CD4-positive, CD25-positive, alpha-beta regulatory T cell (primary cell): ENCODE data around the gene TEX36. TPM values are rescaled to one million over a fixed set of nuclear protein-coding genes. Genes with fewer than 3 reads are reported as not detected.

Source experiments
- ATAC-seq, 2 donors: fragments of 150-1000 bp; cut with Tn5 transposase; one replicate each; pipeline ENCODE4 v1.10.0; 2021; ENCODE audit warnings: low read depth in 2 of 2, moderate number of reproducible peaks in 2 of 2, moderate library complexity in 1 of 2
- DNase-seq, 3 donors: peaks; one replicate each; pipeline versions ENCODE4 v3.0.0 to v3.0.0-alpha.2; 2012 to 2022; ENCODE audit warnings: mixed read lengths in 1 of 3
- H3K27ac ChIP-seq: one replicate; pipeline ENCODE4 v1.7.0; 2013; ENCODE audit warnings: mild to moderate bottlenecking, low read length; ENCODE audit not compliant: insufficient read depth, poor library complexity, severe bottlenecking
- H3K27me3 ChIP-seq: one replicate; pipeline ENCODE4 v1.7.0; 2013; ENCODE audit warnings: low read length; ENCODE audit not compliant: control insufficient read depth, insufficient read depth
- H3K36me3 ChIP-seq: one replicate; pipeline ENCODE4 v1.7.0; 2013; ENCODE audit warnings: mild to moderate bottlenecking, low read length, moderate library complexity; ENCODE audit not compliant: control insufficient read depth, insufficient read depth
- H3K4me1 ChIP-seq: 2 replicates; pipeline ENCODE4 v1.7.0; 2013; ENCODE audit warnings: mild to moderate bottlenecking, low read length; ENCODE audit not compliant: insufficient read depth, control insufficient read depth, poor library complexity, severe bottlenecking
- H3K4me3 ChIP-seq: one replicate; pipeline ENCODE4 v1.7.0; 2013; ENCODE audit warnings: low read depth, mild to moderate bottlenecking, low read length, moderate library complexity
- H3K9me3 ChIP-seq, 2 experiments: 1 replicate in 1 of 2; 2 replicates in 1 of 2; pipeline ENCODE4 v1.7.0; 2013; ENCODE audit warnings: low read length in 2 of 2, mild to moderate bottlenecking in 1 of 2, moderate library complexity in 1 of 2; ENCODE audit not compliant: control insufficient read depth in 2 of 2
- H3K27ac Mint-ChIP-seq, 3 donors: one replicate each; pipeline ENCODE4 v1.8.0; 2020 to 2022; ENCODE audit warnings: mild to moderate bottlenecking in 3 of 3, mixed read lengths in 3 of 3, moderate library complexity in 2 of 3
- H3K27me3 Mint-ChIP-seq: one replicate; pipeline ENCODE4 v1.8.0; 2022; ENCODE audit warnings: mild to moderate bottlenecking, mixed read lengths
- H3K36me3 Mint-ChIP-seq: one replicate; pipeline ENCODE4 v1.8.0; 2020; ENCODE audit warnings: mixed read lengths
- H3K4me1 Mint-ChIP-seq, 4 donors: one replicate each; pipeline ENCODE4 v1.8.0; 2020 to 2022; ENCODE audit warnings: mixed read lengths in 4 of 4, mild to moderate bottlenecking in 1 of 4
- H3K4me3 Mint-ChIP-seq, 4 donors: one replicate each; pipeline ENCODE4 v1.8.0; 2020 to 2022; ENCODE audit warnings: mild to moderate bottlenecking in 4 of 4, mixed read lengths in 4 of 4, moderate library complexity in 3 of 4
- H3K9me3 Mint-ChIP-seq, 7 donors: one replicate each; pipeline ENCODE4 v1.8.0; 2020 to 2022; ENCODE audit warnings: mixed read lengths in 7 of 7, mild to moderate bottlenecking in 3 of 7, moderate library complexity in 2 of 7
- polyA plus RNA-seq, 4 donors: library from polyadenylated mRNA; unstranded; fragments of 300-500 nt; fragmentation: Illumina TruSeq; gene quantifications; one replicate each; pipeline ENCODE4 v1.2.3, GENCODE V29; 2021
- total RNA-seq: library from RNA; stranded (reverse); gene quantifications from one replicate; pipeline ENCODE4 v1.2.3, GENCODE V29; 2022

The TEX36 gene
- total and polyA plus RNA-seq, 5 donors from 2014 or later: not detected

DNA sequence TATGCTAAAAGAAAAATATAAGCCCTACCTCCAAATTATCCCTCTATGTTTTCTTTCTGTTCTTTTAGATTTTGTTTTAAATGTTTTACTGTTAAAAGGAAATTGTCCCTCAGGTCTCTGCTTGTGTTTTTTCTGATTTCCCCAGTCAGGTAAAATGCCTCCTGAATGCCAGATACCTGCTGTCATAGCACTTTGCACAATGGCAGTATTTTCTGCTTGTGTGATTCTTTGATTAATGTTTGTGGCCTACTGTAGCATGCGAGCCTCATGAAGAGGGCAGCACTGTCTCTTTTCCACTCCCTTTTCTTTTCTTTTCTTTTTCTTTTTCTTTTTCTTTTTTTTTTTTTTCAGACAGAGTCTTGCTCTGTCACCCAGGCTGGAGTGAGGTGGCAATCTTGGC is 71.2 kb downstream of the TEX36 start:
- DNase-seq: no peak
- H3K4me1 Mint-ChIP-seq: no peaks in the 10 kb centered on the region
- no peak overlapping the region for H3K27ac Mint-ChIP-seq
- no peak overlapping the region for H3K4me3 Mint-ChIP-seq
- no peaks in the 10 kb centered on the region for H3K27me3 Mint-ChIP-seq
- Histone ChIP-seq H3K9me3 (no peaks in the 10 kb centered on the region), H3K27me3 (no peaks in the 10 kb centered on the region), H3K4me3 (no peak overlapping the region), H3K27ac (no peak overlapping the region), H3K36me3 (no peaks in the 10 kb centered on the region), H3K4me1 (no peaks in the 10 kb centered on the region)
- H3K36me3 Mint-ChIP-seq: no peaks in the 10 kb centered on the region
- peaks cover 0 to 3% (median 0%) of the 10 kb centered on the region in 7 donors for H3K9me3 Mint-ChIP-seq
- no peak for ATAC-seq

DNA sequence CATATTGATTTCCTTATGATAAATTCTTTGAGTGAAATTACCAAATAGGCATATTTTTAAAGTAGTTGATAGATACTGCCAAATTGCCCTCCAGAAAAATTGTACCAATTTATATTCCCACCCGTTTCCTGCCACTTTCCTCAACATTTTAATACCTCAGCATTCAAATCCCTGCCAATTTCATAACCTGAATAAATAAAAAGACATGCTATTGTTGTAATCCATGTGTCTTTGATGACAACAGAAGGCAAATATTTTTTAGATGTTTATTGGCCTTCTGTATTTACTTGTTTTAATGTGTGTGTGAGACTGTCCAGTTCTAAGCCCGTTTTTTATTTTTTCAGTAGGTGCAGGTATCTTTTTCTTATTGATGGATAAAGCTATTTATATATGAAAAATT is 71.7 kb downstream of the TEX36 start:
- Mint-ChIP-seq H3K27me3 (no peaks in the 10 kb centered on the region), H3K4me1 (no peaks in the 10 kb centered on the region), H3K36me3 (no peaks in the 10 kb centered on the region), H3K27ac (no peak overlapping the region), H3K9me3 (peaks cover 0 to 3% (median 0%) of the 10 kb centered on the region in 7 donors), H3K4me3 (no peak overlapping the region)
- DNase-seq (no peak), ATAC-seq (no peak)
- no peaks in the 10 kb centered on the region for H3K9me3 ChIP-seq
- no peak overlapping the region for H3K27ac ChIP-seq
- no peak overlapping the region for H3K4me3 ChIP-seq
- no peaks in the 10 kb centered on the region for H3K4me1 ChIP-seq
- H3K36me3 ChIP-seq: no peaks in the 10 kb centered on the region
- no peaks in the 10 kb centered on the region for H3K27me3 ChIP-seq

DNA sequence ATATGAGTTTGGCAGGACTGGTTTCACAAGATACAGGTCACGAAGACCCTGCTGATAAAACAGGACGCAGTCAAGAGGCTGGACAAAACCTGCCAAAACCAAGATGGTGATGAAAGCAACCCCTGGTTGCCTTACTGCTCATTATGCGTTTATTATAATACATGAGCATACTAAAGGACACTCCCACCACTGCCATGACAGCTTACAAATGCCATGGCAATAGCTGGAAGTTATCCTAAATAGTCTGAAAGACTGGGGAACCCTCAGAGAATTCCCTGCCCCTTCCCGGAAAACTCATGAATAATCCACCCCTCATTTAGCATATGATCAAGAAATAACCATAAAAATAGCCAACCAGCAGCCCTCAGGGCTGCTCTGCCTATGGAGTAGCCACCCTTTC is 73.1 kb downstream of the TEX36 start:
- Histone ChIP-seq H3K4me1 (no peaks in the 10 kb centered on the region), H3K27me3 (no peaks in the 10 kb centered on the region), H3K36me3 (no peaks in the 10 kb centered on the region), H3K4me3 (no peak overlapping the region), H3K27ac (no peak overlapping the region), H3K9me3 (no peaks in the 10 kb centered on the region)
- H3K27ac Mint-ChIP-seq: no peak overlapping the region
- H3K4me3 Mint-ChIP-seq: no peak overlapping the region
- no peaks in the 10 kb centered on the region for H3K27me3 Mint-ChIP-seq
- H3K4me1 Mint-ChIP-seq: no peaks in the 10 kb centered on the region
- DNase-seq: no peak
- H3K36me3 Mint-ChIP-seq: no peaks in the 10 kb centered on the region
- ATAC-seq: no peak
- peaks cover 0 to 4% (median 0%) of the 10 kb centered on the region in 7 donors for H3K9me3 Mint-ChIP-seq

DNA sequence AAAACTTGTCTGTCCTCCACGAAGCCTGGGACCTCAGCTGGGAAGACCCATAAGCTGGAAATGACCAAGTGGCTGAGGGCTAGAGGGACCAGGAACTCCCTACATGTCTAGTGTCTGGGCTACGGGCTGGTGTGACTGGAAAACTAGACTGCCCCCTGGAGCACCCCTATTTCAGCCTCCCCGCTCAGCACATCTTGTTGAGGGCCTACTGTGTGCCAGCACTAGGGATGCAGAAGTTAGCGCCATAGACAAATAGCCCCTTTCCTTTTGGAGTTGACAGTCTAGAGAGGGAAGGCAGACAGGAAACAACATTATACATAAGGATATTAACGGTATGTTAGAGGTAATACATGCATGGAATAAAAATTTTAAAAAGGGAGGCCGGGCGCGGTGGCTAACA is 74.5 kb downstream of the TEX36 start:
- DNase-seq (no peak), ATAC-seq (no peak)
- Mint-ChIP-seq H3K27ac (no peak overlapping the region), H3K27me3 (no peaks in the 10 kb centered on the region), H3K36me3 (no peaks in the 10 kb centered on the region), H3K9me3 (peaks cover 0 to 4% (median 0%) of the 10 kb centered on the region in 7 donors), H3K4me3 (no peak overlapping the region), H3K4me1 (no peaks in the 10 kb centered on the region)
- Histone ChIP-seq H3K4me3 (no peak overlapping the region), H3K27ac (no peak overlapping the region), H3K27me3 (no peaks in the 10 kb centered on the region), H3K4me1 (no peaks in the 10 kb centered on the region), H3K36me3 (no peaks in the 10 kb centered on the region), H3K9me3 (no peaks in the 10 kb centered on the region)

- Histone ChIP-seq H3K36me3 (no peaks in the 10 kb centered on the region), H3K9me3 (no peaks in the 10 kb centered on the region), H3K27ac (no peak overlapping the region), H3K4me1 (no peaks in the 10 kb centered on the region), H3K4me3 (no peak overlapping the region), H3K27me3 (no peaks in the 10 kb centered on the region)
- Mint-ChIP-seq H3K4me1 (no peaks in the 10 kb centered on the region), H3K27me3 (no peaks in the 10 kb centered on the region), H3K9me3 (peaks cover 0 to 4% (median 0%) of the 10 kb centered on the region in 7 donors), H3K36me3 (no peaks in the 10 kb centered on the region), H3K27ac (no peak overlapping the region), H3K4me3 (no peak overlapping the region)
- ATAC-seq (no peak), DNase-seq (no peak)
Measured at GRCh38 chr10:125607689-125608290, 75.2 kb downstream of the TEX36 start.

GRCh38 chr10:125606414-125607010 is 76.5 kb downstream of the TEX36 start:
- ATAC-seq: no peak
- H3K9me3 ChIP-seq: no peaks in the 10 kb centered on the region
- Mint-ChIP-seq H3K27me3 (no peaks in the 10 kb centered on the region), H3K9me3 (peaks cover 0 to 4% (median 2%) of the 10 kb centered on the region in 7 donors), H3K27ac (no peak overlapping the region), H3K4me1 (no peaks in the 10 kb centered on the region), H3K4me3 (no peak overlapping the region), H3K36me3 (no peaks in the 10 kb centered on the region)
- no peak for DNase-seq
- H3K27ac ChIP-seq: no peak overlapping the region
- H3K4me1 ChIP-seq: no peaks in the 10 kb centered on the region
- H3K27me3 ChIP-seq: no peaks in the 10 kb centered on the region
- no peak overlapping the region for H3K4me3 ChIP-seq
- no peaks in the 10 kb centered on the region for H3K36me3 ChIP-seq

Other genes with a start within 250 kb of the TEX36 start
- 52.3 TPM for gene EDRF1, start 36.5 kb upstream of the TEX36 start, total RNA-seq
- gene EDRF1, start 36.5 kb upstream of the TEX36 start, polyA plus RNA-seq: 10 to 100 TPM; 12.8 to 16.3 (median 13.3) TPM
- 0.59 TPM for gene MMP21, start 92.7 kb upstream of the TEX36 start, total RNA-seq
- under 1 TPM in 1 of 4 donors, not detected in 3; 0.14 TPM for gene MMP21, start 92.7 kb upstream of the TEX36 start, polyA plus RNA-seq
- gene UROS, start 140.1 kb upstream of the TEX36 start, total RNA-seq: 22.3 TPM
- 10 to 100 TPM; 57.4 to 72.6 (median 64.6) TPM for gene UROS, start 140.1 kb upstream of the TEX36 start, polyA plus RNA-seq
- gene BCCIP, start 140.4 kb upstream of the TEX36 start, total RNA-seq: 34.0 TPM
- gene BCCIP, start 140.4 kb upstream of the TEX36 start, polyA plus RNA-seq: 10 to 100 TPM; 75.8 to 89.9 (median 79.7) TPM
- 1.8 TPM for gene DHX32, start 198.1 kb upstream of the TEX36 start, total RNA-seq
- 10 to 100 TPM in 3 of 4 donors, 1 to 10 TPM in 1; 8.3 to 13.5 (median 10.9) TPM for gene DHX32, start 198.1 kb upstream of the TEX36 start, polyA plus RNA-seq
- 31.3 TPM for gene FANK1, start 213.4 kb upstream of the TEX36 start, total RNA-seq
- gene FANK1, start 213.4 kb upstream of the TEX36 start, polyA plus RNA-seq: 10 to 100 TPM; 21.1 to 54.5 (median 44.0) TPM